A549 (cell line): ENCODE results near the gene PPFIA4. TPM values are rescaled to one million over a fixed set of nuclear protein-coding genes. Genes with fewer than 3 reads are reported as not detected.
A peak's percentile ranks its signal among the peaks of the same experiment; 100 is the strongest.

Experiments
- ATAC-seq, 2 experiments: fragments of 200-7000 bp in 1 of 2; fragments of >200 bp in 1 of 2; cut with Nextera tagmentation in 1 of 2; cut with Tn5 transposase in 1 of 2; 3 replicates each; pipeline versions ENCODE4 v1.8.0 to v1.9.1; 2018 to 2020; ENCODE audit warnings: mild to moderate bottlenecking in 1 of 2, moderate library complexity in 1 of 2
- CTCF ChIA-PET: fragments of 300-600 bp; sonication (Branson Sonifier 250); formaldehyde crosslinking; extraction: SDS; loops from one replicate; lab custom pipeline; 2021; ENCODE audit warnings: antibody characterized with exemption, inconsistent platforms; lab: Yijun Ruan, JAX
- POLR2A ChIA-PET: fragments of 350-600 bp; formaldehyde crosslinking; extraction: SDS; loops from one replicate; lab custom pipeline; 2021; ENCODE audit warnings: antibody characterized with exemption, inconsistent platforms; lab: Yijun Ruan, JAX
- DNase-seq, 2 experiments: peaks; one replicate each; pipeline versions ENCODE4 v3.0.0 to v3.0.0-alpha.2; 2011 to 2016; ENCODE audit warnings: low read depth in 1 of 2, low spot score in 1 of 2
- FAIRE-seq: peaks from 2 replicates; lab custom pipeline; 2011; peaks lifted over from hg19 to GRCh38; lab: Jason Lieb, UNC
- H3K27ac ChIP-seq, 2 experiments: fragments of >200 bp; sonication (Bioruptor Twin); formaldehyde crosslinking; 3 replicates each; pipeline ENCODE4 v1.5.1; 2016 to 2017
- H3K4me1 ChIP-seq: fragments of >200 bp; sonication (Bioruptor Twin); formaldehyde crosslinking; 3 replicates; pipeline ENCODE4 v1.6.1; 2016
- H3K4me2 ChIP-seq: fragments of >200 bp; sonication (Bioruptor Twin); formaldehyde crosslinking; 3 replicates; pipeline ENCODE4 v1.6.1; 2016
- H3K4me3 ChIP-seq: fragments of >200 bp; sonication (Bioruptor Twin); formaldehyde crosslinking; 3 replicates; pipeline ENCODE4 v1.5.1; 2016
- H3K9me3 ChIP-seq: fragments of >200 bp; sonication (Bioruptor Twin); formaldehyde crosslinking; 3 replicates; pipeline ENCODE4 v1.6.1; 2016
- CBX8 ChIP-seq: fragments of 200-600 bp; sonication (generic); IDR thresholded peaks from 2 replicates; pipeline ENCODE4 v1.6.1; 2016
- E2F6 ChIP-seq: IDR thresholded peaks from 2 replicates; pipeline ENCODE4 v1.6.1; 2012; ENCODE audit warnings: low read depth, borderline replicate concordance
- EHMT2 ChIP-seq: fragments of 200-600 bp; sonication (generic); IDR thresholded peaks from 2 replicates; pipeline ENCODE4 v1.6.1; 2016; ENCODE audit warnings: antibody characterized with exemption, low read depth, mild to moderate bottlenecking, moderate library complexity
- FOSL2 ChIP-seq, 2 experiments: fragments of 450-650 bp in 1 of 2; fragments of >200 bp in 1 of 2; sonication (Bioruptor Twin) in 1 of 2; formaldehyde crosslinking; IDR thresholded peaks; 2 replicates each; pipeline versions ENCODE4 v1.5.0 to v1.6.1; 2016 to 2020; ENCODE audit warnings: mild to moderate bottlenecking in 1 of 2, moderate library complexity in 1 of 2
- HDAC2 ChIP-seq: fragments of 200-600 bp; sonication (generic); IDR thresholded peaks from 2 replicates; pipeline ENCODE4 v1.6.1; 2016
- MYC ChIP-seq: IDR thresholded peaks from 2 replicates; pipeline ENCODE4 v1.6.1; 2012; ENCODE audit warnings: mild to moderate bottlenecking, inconsistent platforms, low read length, improper control_type of control experiment, borderline replicate concordance
- NPAS2 ChIP-seq: fragments of 250-450 bp; sonication (Bioruptor Pico); IDR thresholded peaks from 2 replicates; pipeline ENCODE4 v1.8.0; 2022; ENCODE audit warnings: mild to moderate bottlenecking, moderate library complexity, borderline replicate concordance
- PHF8 ChIP-seq: fragments of 200-600 bp; sonication (generic); IDR thresholded peaks from 2 replicates; pipeline ENCODE4 v1.6.1; 2016; ENCODE audit warnings: low read depth, mild to moderate bottlenecking, antibody characterized with exemption, moderate library complexity, borderline replicate concordance
- POLR2A ChIP-seq: IDR thresholded peaks from 2 replicates; pipeline ENCODE4 v1.6.1; 2012; ENCODE audit warnings: mild to moderate bottlenecking, low read length
- RAD21 ChIP-seq, 2 experiments: fragments of >200 bp in 1 of 2; sonication (Bioruptor Twin) in 1 of 2; formaldehyde crosslinking in 1 of 2; IDR thresholded peaks in 1 of 2; conservative IDR thresholded peaks in 1 of 2; 2 replicates in 1 of 2; 3 replicates in 1 of 2; pipeline ENCODE4 v1.6.1; 2012 to 2018; ENCODE audit warnings: inconsistent platforms in 1 of 2
- RCOR1 ChIP-seq: fragments of 150-350 bp; IDR thresholded peaks from 2 replicates; pipeline ENCODE4 v1.6.1; 2014; ENCODE audit warnings: antibody characterized with exemption, low read length, low read depth
- SMC3 ChIP-seq: fragments of >200 bp; sonication (Bioruptor Twin); formaldehyde crosslinking; IDR thresholded peaks from 3 replicates; pipeline ENCODE4 v1.6.1; 2018; ENCODE audit warnings: inconsistent platforms
- SREBF2 ChIP-seq: fragments of 450-650 bp; IDR thresholded peaks from 2 replicates; pipeline ENCODE4 v1.6.1; 2014; ENCODE audit warnings: mild to moderate bottlenecking, moderate library complexity
- ZFP36 ChIP-seq: fragments of 450-650 bp; IDR thresholded peaks from 2 replicates; pipeline ENCODE4 v1.6.1; 2014; ENCODE audit warnings: borderline replicate concordance; ENCODE audit not compliant: partially characterized antibody
- WGBS: methylation state at CpG from one replicate; pipeline ENCODE4 v1.1.6; 2017; ENCODE audit errors: missing lambda C conversion rate; 5-methylcytosine and 5-hydroxymethylcytosine counted together
- polyA plus RNA-seq, 4 experiments: library from polyadenylated mRNA; depleted of rRNA in 3 of 4; stranded (reverse); fragments of >200 nt; fragmentation: RNase III in 1 of 4; extraction: RNeasy Plus Mini Kit Qiagen cat#74134 plus additional on column Dnase treatment in 1 of 4; gene quantifications; 2 replicates in 3 of 4; 3 replicates in 1 of 4; pipeline ENCODE4 v1.2.3, GENCODE V29; 2011 to 2017
- TF ChIP-seq, protein P1 (sequence below): IDR thresholded peaks from 2 replicates; pipeline ENCODE4 v1.6.1; 2012
- TF ChIP-seq, protein P2 (sequence below): fragments of >200 bp; sonication (Bioruptor Twin); formaldehyde crosslinking; IDR thresholded peaks from 3 replicates; pipeline ENCODE4 v1.5.1; 2016
- TF ChIP-seq, protein P3 (sequence below): fragments of 200-600 bp; sonication (generic); IDR thresholded peaks from 2 replicates; pipeline ENCODE4 v1.6.1; 2016; ENCODE audit warnings: antibody characterized with exemption, mild to moderate bottlenecking, moderate library complexity

PPFIA4 gene
- polyA plus RNA-seq, 2 of the 4 experiments (the other 2 are of a cell fraction), result 0.47 to 0.63 TPM

DNA sequence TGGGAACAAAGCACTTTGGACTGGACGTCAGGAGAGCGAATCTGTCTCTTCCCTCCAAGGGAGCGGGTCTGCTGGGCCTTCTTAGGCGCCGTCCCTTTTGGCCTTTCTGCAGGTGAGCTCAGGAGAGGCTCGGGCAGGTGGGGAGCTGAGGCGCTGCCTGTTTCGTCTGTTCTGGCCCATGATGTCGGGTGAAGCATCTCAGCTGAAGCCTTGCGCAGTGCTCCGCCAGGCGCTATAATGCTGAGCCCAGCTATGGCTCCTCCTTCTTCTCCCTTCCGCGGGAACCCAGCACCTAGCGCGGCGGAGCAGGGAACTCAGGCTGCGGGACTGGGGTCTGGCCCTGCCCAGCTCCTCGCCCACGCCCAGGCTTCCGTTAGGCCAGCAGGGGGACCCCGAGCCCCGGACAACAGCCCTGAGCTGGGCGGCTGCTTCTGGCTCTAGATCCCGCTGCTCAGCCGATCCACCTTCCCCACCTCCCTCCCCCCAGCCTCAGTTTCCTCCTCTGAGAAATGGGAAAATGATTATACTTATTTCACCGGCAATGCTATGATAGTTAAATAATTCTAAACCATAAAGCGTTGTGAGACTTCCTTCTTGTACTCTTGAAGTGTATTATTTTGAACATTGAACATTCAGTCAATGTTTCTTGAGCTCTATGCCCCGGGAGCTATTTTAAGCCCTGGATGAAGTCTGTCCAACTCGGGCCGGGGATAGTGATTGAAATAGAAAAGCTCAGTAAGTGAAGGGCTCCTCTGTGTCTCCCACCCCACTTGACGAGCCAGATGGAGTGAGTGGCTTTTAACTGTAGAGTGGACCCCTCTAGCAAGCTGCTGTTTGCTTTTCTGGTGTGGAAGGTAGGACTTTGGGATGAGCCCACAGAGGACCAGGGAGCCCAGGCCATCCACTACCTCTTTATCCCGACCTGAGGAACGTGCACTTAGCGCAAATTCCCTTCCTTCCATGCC lies 91.6 kb downstream of the PPFIA4 start:
- POLR2A ChIA-PET, result interaction anchor here (0.6 to 1.7 kb wide), 4 partner anchors 98 to 187 kb away, joined by 4 to 6 read pairs (median 6); no protein-coding TSS in a partner anchor
- no peak overlapping the region for H3K27ac ChIP-seq
- ATAC-seq (peak; percentile 91 to 99), FAIRE-seq (no peak), DNase-seq (peak; percentile 63 to 93)
- WGBS, result 15% methylated on average over 23 of the region's 35 CpGs
- H3K4me3 ChIP-seq, result no peak overlapping the region
- peak overlapping the region; percentile 59 for H3K4me2 ChIP-seq
- TF ChIP-seq, protein P1, sequence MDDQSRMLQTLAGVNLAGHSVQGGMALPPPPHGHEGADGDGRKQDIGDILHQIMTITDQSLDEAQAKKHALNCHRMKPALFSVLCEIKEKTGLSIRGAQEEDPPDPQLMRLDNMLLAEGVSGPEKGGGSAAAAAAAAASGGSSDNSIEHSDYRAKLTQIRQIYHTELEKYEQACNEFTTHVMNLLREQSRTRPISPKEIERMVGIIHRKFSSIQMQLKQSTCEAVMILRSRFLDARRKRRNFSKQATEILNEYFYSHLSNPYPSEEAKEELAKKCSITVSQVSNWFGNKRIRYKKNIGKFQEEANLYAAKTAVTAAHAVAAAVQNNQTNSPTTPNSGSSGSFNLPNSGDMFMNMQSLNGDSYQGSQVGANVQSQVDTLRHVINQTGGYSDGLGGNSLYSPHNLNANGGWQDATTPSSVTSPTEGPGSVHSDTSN, result no peak
- TF ChIP-seq RAD21 (conservative IDR thresholded peaks at IDR 0.05 in 1 of 2, IDR thresholded peaks at IDR 0.05 in 1 of 2), result peak; percentile 87 to 94
- TF ChIP-seq MYC, result no peak
- TF ChIP-seq, protein P2, sequence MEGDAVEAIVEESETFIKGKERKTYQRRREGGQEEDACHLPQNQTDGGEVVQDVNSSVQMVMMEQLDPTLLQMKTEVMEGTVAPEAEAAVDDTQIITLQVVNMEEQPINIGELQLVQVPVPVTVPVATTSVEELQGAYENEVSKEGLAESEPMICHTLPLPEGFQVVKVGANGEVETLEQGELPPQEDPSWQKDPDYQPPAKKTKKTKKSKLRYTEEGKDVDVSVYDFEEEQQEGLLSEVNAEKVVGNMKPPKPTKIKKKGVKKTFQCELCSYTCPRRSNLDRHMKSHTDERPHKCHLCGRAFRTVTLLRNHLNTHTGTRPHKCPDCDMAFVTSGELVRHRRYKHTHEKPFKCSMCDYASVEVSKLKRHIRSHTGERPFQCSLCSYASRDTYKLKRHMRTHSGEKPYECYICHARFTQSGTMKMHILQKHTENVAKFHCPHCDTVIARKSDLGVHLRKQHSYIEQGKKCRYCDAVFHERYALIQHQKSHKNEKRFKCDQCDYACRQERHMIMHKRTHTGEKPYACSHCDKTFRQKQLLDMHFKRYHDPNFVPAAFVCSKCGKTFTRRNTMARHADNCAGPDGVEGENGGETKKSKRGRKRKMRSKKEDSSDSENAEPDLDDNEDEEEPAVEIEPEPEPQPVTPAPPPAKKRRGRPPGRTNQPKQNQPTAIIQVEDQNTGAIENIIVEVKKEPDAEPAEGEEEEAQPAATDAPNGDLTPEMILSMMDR, result peak; percentile 81
- peak; percentile 94 for TF ChIP-seq SMC3
- no peak for TF ChIP-seq CBX8
- no peak for TF ChIP-seq EHMT2
- no peak for TF ChIP-seq E2F6
- TF ChIP-seq RCOR1, result no peak
- TF ChIP-seq, protein P3, sequence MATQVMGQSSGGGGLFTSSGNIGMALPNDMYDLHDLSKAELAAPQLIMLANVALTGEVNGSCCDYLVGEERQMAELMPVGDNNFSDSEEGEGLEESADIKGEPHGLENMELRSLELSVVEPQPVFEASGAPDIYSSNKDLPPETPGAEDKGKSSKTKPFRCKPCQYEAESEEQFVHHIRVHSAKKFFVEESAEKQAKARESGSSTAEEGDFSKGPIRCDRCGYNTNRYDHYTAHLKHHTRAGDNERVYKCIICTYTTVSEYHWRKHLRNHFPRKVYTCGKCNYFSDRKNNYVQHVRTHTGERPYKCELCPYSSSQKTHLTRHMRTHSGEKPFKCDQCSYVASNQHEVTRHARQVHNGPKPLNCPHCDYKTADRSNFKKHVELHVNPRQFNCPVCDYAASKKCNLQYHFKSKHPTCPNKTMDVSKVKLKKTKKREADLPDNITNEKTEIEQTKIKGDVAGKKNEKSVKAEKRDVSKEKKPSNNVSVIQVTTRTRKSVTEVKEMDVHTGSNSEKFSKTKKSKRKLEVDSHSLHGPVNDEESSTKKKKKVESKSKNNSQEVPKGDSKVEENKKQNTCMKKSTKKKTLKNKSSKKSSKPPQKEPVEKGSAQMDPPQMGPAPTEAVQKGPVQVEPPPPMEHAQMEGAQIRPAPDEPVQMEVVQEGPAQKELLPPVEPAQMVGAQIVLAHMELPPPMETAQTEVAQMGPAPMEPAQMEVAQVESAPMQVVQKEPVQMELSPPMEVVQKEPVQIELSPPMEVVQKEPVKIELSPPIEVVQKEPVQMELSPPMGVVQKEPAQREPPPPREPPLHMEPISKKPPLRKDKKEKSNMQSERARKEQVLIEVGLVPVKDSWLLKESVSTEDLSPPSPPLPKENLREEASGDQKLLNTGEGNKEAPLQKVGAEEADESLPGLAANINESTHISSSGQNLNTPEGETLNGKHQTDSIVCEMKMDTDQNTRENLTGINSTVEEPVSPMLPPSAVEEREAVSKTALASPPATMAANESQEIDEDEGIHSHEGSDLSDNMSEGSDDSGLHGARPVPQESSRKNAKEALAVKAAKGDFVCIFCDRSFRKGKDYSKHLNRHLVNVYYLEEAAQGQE, result no peak
- no peak for TF ChIP-seq POLR2A
- no peak for TF ChIP-seq ZFP36
- CTCF ChIA-PET, result interaction anchor here (0.5 to 10.1 kb wide), 41 partner anchors 12 to 642 kb away, joined by 3 to 292 read pairs (median 5); partner anchors contain the start of genes ADORA1 and MYBPH
- 0 out of 3 replicates have a peak, but pooled peaks cover 4% of the 10 kb centered on the region for H3K4me1 ChIP-seq
- H3K9me3 ChIP-seq, result no peaks in the 10 kb centered on the region; the same call in 2 of the 3 replicates

DNA sequence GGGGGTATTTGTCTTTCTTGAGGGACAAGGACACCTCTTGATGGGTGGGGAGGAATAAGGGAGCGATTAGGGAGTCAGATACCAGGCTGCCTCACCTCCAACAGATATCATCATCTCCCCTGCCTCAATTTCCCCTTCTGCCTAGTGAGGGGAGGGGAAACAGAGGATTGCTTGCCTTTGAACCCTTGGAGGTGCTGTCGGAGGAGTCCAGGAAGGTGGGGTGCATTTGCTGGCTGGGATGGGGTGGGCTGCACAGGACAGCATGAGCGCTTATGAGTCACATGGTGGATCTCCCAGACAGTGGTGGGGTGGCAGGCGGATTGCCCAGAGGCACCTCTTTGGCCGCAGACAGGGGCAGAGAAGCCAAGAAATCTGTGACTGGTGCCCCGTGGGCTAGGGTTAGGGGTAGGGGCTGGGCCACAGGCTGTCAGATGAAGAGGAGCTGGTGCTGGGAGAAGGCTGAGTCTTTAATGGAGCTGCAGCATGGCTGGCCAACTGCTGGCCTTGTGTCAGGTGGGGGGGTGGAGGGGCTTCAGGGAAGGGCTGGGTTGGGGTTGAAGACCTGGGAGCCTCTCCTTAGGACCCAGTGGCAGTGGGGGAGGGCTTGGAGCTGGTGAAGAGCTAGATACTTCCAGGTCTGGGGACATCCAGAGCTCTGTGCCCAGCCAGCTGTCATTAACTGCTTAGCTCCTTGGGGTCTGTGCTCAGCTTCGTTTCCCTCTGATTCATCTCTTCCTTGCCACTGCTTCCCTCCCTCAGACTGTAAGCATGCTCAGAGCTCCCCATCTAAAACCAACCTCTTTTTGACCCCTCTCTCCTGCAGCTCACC lies 94.2 kb downstream of the PPFIA4 start:
- ChIA-PET POLR2A (no interaction called here), CTCF (interaction anchor here (1.1 to 10.1 kb wide), 9 partner anchors 8 to 152 kb away, joined by 5 to 292 read pairs (median 8); partner anchors contain the start of genes ADORA1 and MYBPH)
- DNase-seq (no peak), FAIRE-seq (no peak), ATAC-seq (no peak)
- 27% methylated on average over 7 of the region's 7 CpGs for WGBS
- H3K4me1 ChIP-seq, result 0 out of 3 replicates have a peak, but pooled peaks cover 4% of the 10 kb centered on the region
- no peak overlapping the region for H3K4me3 ChIP-seq
- H3K9me3 ChIP-seq, result no peaks in the 10 kb centered on the region
- no peak overlapping the region for H3K27ac ChIP-seq
- H3K4me2 ChIP-seq, result no peak overlapping the region
- TF ChIP-seq ZFP36 (no peak), HDAC2 (no peak), PHF8 (no peak), NPAS2 (no peak), FOSL2 (IDR thresholded peaks at IDR 0.05) (no peak), FOSL2 (CRISPR knock-in tag; IDR thresholded peaks at IDR 0.05) (no peak), SREBF2 (no peak)
